C4-2B (cell line): ENCODE measurements around the gene PEX11B.

Source experiments
- CTCF ChIP-seq: fragments of 450-650 bp; conservative IDR thresholded peaks from 2 replicates; pipeline ENCODE4 v1.5.1; 2017; ENCODE audit warnings: mild to moderate bottlenecking
- ZFX ChIP-seq: fragments of 450-650 bp; IDR thresholded peaks from 2 replicates; pipeline ENCODE4 v1.6.1; 2017

- TF ChIP-seq CTCF: no peak
- TF ChIP-seq ZFX: no peak
These were observed 18.9 kb upstream of the PEX11B start for GRCh38 chr1:145937436-145937835.
